Measurements from ENCODE around the gene SPOCK1. TPM values are rescaled to one million over a fixed set of nuclear protein-coding genes. Genes with fewer than 3 reads are reported as not detected.

The SPOCK1 gene
- total RNA-seq, 4 donors from 2014 or later = 1.1 to 6.4 (median 4.2) TPM; not detected in 1

DNA sequence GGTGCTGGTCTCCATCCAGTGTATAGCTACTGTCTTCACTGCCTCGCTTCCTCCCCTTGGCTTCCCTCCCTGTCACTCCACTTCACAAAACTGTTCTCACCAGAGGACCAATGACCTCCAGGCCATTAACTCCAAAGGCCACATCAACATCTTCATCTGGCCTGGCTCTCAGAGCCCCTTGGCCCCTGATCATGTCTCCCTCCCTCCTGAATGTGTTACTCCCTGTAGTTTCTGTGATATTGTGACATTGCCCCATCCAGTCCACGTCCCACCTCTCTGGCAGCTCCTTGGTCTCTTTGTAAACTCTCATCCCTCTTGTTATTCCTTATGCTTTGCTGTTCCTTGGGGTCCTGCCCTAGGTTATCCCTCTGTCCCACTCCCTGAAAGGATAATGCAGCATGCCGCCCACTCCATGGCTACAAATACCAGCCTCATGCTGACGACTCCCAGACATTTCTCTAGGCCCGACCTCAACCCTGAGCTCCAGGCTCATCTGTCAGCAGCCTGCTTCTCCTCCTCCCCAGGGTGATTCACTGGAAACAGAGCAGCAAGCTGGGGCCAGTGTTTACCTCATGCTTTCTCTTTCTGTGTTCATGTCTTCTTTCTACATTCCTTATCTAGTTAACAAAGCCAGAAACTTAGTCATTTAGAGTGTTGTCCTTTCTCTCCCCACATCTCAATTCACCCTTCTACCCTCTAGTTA lies 312.2 kb downstream of the SPOCK1 start:
- H3K4me1 ChIP-seq = no peaks in the 10 kb centered on the region
- no peak for DNase-seq
- H3K27me3 ChIP-seq = no peaks in the 10 kb centered on the region
- TF ChIP-seq POLR2A (IDR thresholded peaks at IDR 0.05) = no peak
- TF ChIP-seq, protein P1, sequence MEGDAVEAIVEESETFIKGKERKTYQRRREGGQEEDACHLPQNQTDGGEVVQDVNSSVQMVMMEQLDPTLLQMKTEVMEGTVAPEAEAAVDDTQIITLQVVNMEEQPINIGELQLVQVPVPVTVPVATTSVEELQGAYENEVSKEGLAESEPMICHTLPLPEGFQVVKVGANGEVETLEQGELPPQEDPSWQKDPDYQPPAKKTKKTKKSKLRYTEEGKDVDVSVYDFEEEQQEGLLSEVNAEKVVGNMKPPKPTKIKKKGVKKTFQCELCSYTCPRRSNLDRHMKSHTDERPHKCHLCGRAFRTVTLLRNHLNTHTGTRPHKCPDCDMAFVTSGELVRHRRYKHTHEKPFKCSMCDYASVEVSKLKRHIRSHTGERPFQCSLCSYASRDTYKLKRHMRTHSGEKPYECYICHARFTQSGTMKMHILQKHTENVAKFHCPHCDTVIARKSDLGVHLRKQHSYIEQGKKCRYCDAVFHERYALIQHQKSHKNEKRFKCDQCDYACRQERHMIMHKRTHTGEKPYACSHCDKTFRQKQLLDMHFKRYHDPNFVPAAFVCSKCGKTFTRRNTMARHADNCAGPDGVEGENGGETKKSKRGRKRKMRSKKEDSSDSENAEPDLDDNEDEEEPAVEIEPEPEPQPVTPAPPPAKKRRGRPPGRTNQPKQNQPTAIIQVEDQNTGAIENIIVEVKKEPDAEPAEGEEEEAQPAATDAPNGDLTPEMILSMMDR (IDR thresholded peaks at IDR 0.05) = no peak
- H3K9me3 ChIP-seq = no peaks in the 10 kb centered on the region
- no peak overlapping the region for H3K27ac ChIP-seq
- no peak overlapping the region for H3K4me3 ChIP-seq
- H3K36me3 ChIP-seq = no peaks in the 10 kb centered on the region

DNA sequence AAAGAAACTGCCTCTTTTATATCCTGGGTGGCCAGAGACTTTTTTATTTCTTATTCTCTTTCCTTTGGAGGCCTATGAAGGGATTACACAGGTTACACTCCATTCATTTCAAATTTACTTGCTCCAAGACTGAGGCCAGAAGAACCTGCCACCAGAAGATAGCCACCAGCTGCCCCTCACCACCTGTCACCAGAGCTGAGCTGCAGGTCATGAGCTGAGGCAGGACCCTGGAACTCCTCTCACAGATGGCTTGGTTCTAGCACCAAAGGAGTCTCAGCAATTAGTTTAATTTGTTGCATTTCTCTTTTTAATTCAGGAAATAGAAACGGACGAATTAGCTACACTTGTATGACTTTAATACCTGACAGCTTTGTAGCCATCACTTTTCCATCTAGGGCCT lies 313.9 kb downstream of the SPOCK1 start:
- Histone ChIP-seq H3K27me3 (no peaks in the 10 kb centered on the region), H3K27ac (no peak overlapping the region), H3K36me3 (no peaks in the 10 kb centered on the region), H3K4me1 (no peaks in the 10 kb centered on the region), H3K4me3 (no peak overlapping the region), H3K9me3 (no peaks in the 10 kb centered on the region)
- TF ChIP-seq, protein P1 (IDR thresholded peaks at IDR 0.05) = no peak
- no peak for TF ChIP-seq POLR2A (IDR thresholded peaks at IDR 0.05)
- DNase-seq = no peak

DNA sequence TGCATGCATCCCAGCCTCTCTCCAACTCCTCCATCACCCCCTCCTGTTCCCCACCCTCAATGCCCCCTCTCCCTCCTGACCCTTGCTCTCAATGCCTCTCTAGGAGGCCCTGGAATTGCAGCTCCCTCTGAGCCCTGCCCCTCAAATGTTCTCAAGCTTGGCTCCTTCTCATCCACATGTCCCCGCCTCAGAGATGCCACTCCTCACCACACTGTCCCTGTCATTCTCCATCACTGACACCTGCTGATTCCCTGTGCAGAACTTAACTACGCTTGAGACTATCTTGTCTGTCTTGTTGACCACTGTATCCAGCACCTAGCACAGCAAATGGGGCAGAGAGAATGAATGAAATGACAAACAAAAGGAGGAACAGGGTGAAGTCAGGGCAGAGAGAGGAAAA lies 314.4 kb downstream of the SPOCK1 start:
- H3K4me1 ChIP-seq = no peaks in the 10 kb centered on the region
- DNase-seq = no peak

DNA sequence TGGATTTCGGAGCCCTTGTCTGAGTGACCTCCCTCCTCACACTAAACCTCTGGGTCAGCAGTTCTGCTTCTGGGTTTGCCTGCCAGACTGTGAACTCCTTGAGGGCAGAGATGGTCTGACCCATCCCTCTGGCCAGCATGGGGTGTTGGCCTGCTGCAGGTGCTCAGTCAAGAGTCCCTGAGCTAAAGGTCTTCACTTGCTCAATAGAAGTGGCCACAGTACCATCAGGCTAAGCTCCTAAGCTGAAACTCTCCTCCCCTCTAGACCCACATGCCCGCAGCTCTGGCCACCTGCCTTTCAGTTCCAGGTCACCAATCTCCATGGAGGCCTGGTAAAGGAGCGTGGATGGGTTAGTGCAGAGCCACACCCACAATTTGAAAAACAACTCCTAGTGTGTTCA lies 316.6 kb downstream of the SPOCK1 start:
- Histone ChIP-seq H3K36me3 (no peaks in the 10 kb centered on the region), H3K4me1 (no peaks in the 10 kb centered on the region), H3K27ac (no peak overlapping the region), H3K27me3 (no peaks in the 10 kb centered on the region), H3K4me3 (no peak overlapping the region), H3K9me3 (no peaks in the 10 kb centered on the region)
- TF ChIP-seq, protein P1 (IDR thresholded peaks at IDR 0.05) = no peak
- no peak for TF ChIP-seq POLR2A (IDR thresholded peaks at IDR 0.05)
- no peak for DNase-seq

More for the DNA sequence above, 314.4 kb downstream of the SPOCK1 start:
- H3K4me3 ChIP-seq = no peak overlapping the region
- H3K27me3 ChIP-seq = no peaks in the 10 kb centered on the region
- TF ChIP-seq, protein P1 (IDR thresholded peaks at IDR 0.05) = no peak
- no peak for TF ChIP-seq POLR2A (IDR thresholded peaks at IDR 0.05)
- no peaks in the 10 kb centered on the region for H3K9me3 ChIP-seq
- H3K27ac ChIP-seq = no peak overlapping the region
- H3K36me3 ChIP-seq = no peaks in the 10 kb centered on the region

DNA sequence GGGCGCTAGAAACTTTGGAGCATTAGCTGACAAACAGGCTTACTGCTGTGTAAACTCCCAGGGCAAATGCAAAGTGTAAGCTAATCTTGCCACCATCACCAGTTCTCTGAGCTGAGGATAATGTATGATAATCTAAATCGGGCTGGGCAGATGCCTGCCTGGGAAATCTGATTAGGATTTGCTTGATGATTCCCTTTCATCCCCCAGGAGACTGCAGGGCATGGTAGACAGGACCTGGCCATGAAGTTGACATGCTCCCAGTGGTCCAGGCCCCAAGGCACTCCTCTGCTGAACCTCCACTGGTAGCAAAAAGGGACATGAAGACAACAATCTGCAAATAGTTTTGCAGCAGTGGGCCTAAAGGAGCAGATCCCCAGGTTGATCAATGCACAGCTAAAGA lies 317.5 kb downstream of the SPOCK1 start:
- TF ChIP-seq, protein P1 (IDR thresholded peaks at IDR 0.05) = no peak
- no peak for TF ChIP-seq POLR2A (IDR thresholded peaks at IDR 0.05)
- no peaks in the 10 kb centered on the region for H3K4me1 ChIP-seq

More for the DNA sequence above, 317.5 kb downstream of the SPOCK1 start:
- Histone ChIP-seq H3K27ac (no peak overlapping the region), H3K9me3 (no peaks in the 10 kb centered on the region), H3K27me3 (no peaks in the 10 kb centered on the region), H3K4me3 (no peak overlapping the region), H3K36me3 (no peaks in the 10 kb centered on the region)
- DNase-seq = no peak

All from Peyer's patch (tissue), 4 donors.